Panc1 (cell line): Measurements from ENCODE around the gene SULF2. TPM values are rescaled to one million over a fixed set of nuclear protein-coding genes. Genes with fewer than 3 reads are reported as not detected.
A peak's percentile ranks its signal among the peaks of the same experiment; 100 is the strongest.

Experiments used
- ATAC-seq: fragments of 200-7000 bp; cut with Tn5 transposase; 2 replicates; pipeline ENCODE4 v1.9.1; 2020; ENCODE audit warnings: mild to moderate bottlenecking, moderate library complexity
- BruUV-seq: library from RNA; stranded (reverse); fragments of 400-500 nt; replicated peaks from 2 replicates; lab custom pipeline; 2021; lab: Mats Ljungman, UMichigan
- CTCF ChIA-PET: fragments of 300-600 bp; sonication (Branson Sonifier 250); formaldehyde crosslinking; loops from one replicate; lab custom pipeline; 2022; ENCODE audit warnings: antibody characterized with exemption; lab: Charles Lee
- POLR2A ChIA-PET: fragments of 300-600 bp; sonication (Branson Sonifier 250); formaldehyde crosslinking; loops from one replicate; lab custom pipeline; 2022; ENCODE audit warnings: antibody characterized with exemption; lab: Charles Lee
- DNase-seq: peaks from one replicate; pipeline ENCODE4 v3.0.0-alpha.2; 2010; ENCODE audit warnings: low read depth, low spot score
- H3K27ac ChIP-seq: 2 replicates; pipeline ENCODE4 v1.5.1; 2011; ENCODE audit warnings: mild to moderate bottlenecking, low read length, inconsistent platforms
- H3K27me3 ChIP-seq: fragments of 200-500 bp; sonication (Bioruptor generic); 2 replicates; pipeline ENCODE4 v1.6.0; 2014; ENCODE audit warnings: low read length, inconsistent platforms; ENCODE audit not compliant: control insufficient read depth, insufficient read depth
- H3K36me3 ChIP-seq: fragments of 200-500 bp; sonication (Bioruptor generic); 2 replicates; pipeline ENCODE4 v1.5.1; 2014; ENCODE audit warnings: inconsistent platforms, mild to moderate bottlenecking, low read length, moderate library complexity; ENCODE audit not compliant: control insufficient read depth, insufficient read depth
- H3K4me1 ChIP-seq: 2 replicates; pipeline ENCODE4 v1.5.1; 2011; ENCODE audit warnings: inconsistent platforms, mild to moderate bottlenecking, low read length, moderate library complexity; ENCODE audit not compliant: control insufficient read depth, insufficient read depth
- H3K4me3 ChIP-seq, 2 experiments: 2 replicates each; pipeline ENCODE4 v1.5.1; 2011 to 2012; ENCODE audit warnings: low read depth in 2 of 2, low read length in 2 of 2, mild to moderate bottlenecking in 2 of 2, inconsistent platforms in 1 of 2, moderate library complexity in 1 of 2
- H3K9me3 ChIP-seq: fragments of 200-500 bp; sonication (Bioruptor generic); 2 replicates; pipeline ENCODE4 v1.5.1; 2014; ENCODE audit warnings: low read depth, mild to moderate bottlenecking, inconsistent platforms, low read length, moderate library complexity; ENCODE audit not compliant: control insufficient read depth, insufficient read depth
- POLR2AphosphoS5 ChIP-seq: IDR thresholded peaks from 2 replicates; pipeline ENCODE4 v1.6.1; 2012; ENCODE audit warnings: mild to moderate bottlenecking, low read depth, low read length, moderate library complexity
- SIN3A ChIP-seq: IDR thresholded peaks from 2 replicates; pipeline ENCODE4 v1.6.1; 2012; ENCODE audit warnings: low read depth, mild to moderate bottlenecking, low read length, moderate library complexity, borderline replicate concordance; ENCODE audit not compliant: insufficient read depth
- TCF7L2 ChIP-seq: IDR thresholded peaks from 2 replicates; pipeline ENCODE4 v1.6.1; 2011; ENCODE audit warnings: mild to moderate bottlenecking, low read depth, low read length, inconsistent platforms
- in situ Hi-C: cut with HindIII; loops from 2 replicates; pipeline ENCODE4 v1.10.0; 2016; ENCODE audit warnings: low sequenced_read_pairs, low pct_unique_long_range_greater_than_20kb
- intact Hi-C: fragments of 100-400 bp; cut with micrococcal nuclease; formaldehyde crosslinking; loops from one replicate; pipeline ENCODE4 v1.10.0; 2022; ENCODE audit not compliant: unreplicated experiment
- total RNA-seq: library from RNA; stranded (reverse); gene quantifications from one replicate; pipeline ENCODE4 v1.2.1, GENCODE V29; 2021; ENCODE audit not compliant: unreplicated experiment
- TF ChIP-seq, protein P1 (sequence below): fragments of 450-650 bp; IDR thresholded peaks from 2 replicates; pipeline ENCODE4 v1.5.1; 2017; ENCODE audit warnings: mild to moderate bottlenecking
- TF ChIP-seq, protein P2 (sequence below), 2 experiments: IDR thresholded peaks; 2 replicates each; pipeline ENCODE4 v1.6.1; 2011 to 2012; ENCODE audit warnings: low read depth in 2 of 2, control low read depth in 1 of 2, low read length in 1 of 2, mild to moderate bottlenecking in 1 of 2, moderate library complexity in 1 of 2; ENCODE audit not compliant: insufficient read depth in 1 of 2

SULF2 gene
- total RNA-seq, 1 experiment from 2014 or later, result 1.4 TPM

GRCh38 chr20:47784599-47785310, 526 bp downstream of the SULF2 start:
- no peaks in the 10 kb centered on the region for H3K9me3 ChIP-seq
- in situ Hi-C loops, result no loop called here
- no peaks in the 10 kb centered on the region for H3K36me3 ChIP-seq
- peaks cover 13% of the 10 kb centered on the region for H3K27me3 ChIP-seq
- CTCF ChIA-PET, result no interaction called here
- no peak for DNase-seq
- peak overlapping the region; percentile 40 to 45 for H3K4me3 ChIP-seq
- H3K4me1 ChIP-seq, result no peaks in the 10 kb centered on the region
- TF ChIP-seq, protein P1, sequence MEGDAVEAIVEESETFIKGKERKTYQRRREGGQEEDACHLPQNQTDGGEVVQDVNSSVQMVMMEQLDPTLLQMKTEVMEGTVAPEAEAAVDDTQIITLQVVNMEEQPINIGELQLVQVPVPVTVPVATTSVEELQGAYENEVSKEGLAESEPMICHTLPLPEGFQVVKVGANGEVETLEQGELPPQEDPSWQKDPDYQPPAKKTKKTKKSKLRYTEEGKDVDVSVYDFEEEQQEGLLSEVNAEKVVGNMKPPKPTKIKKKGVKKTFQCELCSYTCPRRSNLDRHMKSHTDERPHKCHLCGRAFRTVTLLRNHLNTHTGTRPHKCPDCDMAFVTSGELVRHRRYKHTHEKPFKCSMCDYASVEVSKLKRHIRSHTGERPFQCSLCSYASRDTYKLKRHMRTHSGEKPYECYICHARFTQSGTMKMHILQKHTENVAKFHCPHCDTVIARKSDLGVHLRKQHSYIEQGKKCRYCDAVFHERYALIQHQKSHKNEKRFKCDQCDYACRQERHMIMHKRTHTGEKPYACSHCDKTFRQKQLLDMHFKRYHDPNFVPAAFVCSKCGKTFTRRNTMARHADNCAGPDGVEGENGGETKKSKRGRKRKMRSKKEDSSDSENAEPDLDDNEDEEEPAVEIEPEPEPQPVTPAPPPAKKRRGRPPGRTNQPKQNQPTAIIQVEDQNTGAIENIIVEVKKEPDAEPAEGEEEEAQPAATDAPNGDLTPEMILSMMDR, result peak; percentile 20; the same call in 1 of the 2 replicates
- TF ChIP-seq SIN3A (no peak), POLR2AphosphoS5 (no peak), TCF7L2 (no peak)
- TF ChIP-seq, protein P2, sequence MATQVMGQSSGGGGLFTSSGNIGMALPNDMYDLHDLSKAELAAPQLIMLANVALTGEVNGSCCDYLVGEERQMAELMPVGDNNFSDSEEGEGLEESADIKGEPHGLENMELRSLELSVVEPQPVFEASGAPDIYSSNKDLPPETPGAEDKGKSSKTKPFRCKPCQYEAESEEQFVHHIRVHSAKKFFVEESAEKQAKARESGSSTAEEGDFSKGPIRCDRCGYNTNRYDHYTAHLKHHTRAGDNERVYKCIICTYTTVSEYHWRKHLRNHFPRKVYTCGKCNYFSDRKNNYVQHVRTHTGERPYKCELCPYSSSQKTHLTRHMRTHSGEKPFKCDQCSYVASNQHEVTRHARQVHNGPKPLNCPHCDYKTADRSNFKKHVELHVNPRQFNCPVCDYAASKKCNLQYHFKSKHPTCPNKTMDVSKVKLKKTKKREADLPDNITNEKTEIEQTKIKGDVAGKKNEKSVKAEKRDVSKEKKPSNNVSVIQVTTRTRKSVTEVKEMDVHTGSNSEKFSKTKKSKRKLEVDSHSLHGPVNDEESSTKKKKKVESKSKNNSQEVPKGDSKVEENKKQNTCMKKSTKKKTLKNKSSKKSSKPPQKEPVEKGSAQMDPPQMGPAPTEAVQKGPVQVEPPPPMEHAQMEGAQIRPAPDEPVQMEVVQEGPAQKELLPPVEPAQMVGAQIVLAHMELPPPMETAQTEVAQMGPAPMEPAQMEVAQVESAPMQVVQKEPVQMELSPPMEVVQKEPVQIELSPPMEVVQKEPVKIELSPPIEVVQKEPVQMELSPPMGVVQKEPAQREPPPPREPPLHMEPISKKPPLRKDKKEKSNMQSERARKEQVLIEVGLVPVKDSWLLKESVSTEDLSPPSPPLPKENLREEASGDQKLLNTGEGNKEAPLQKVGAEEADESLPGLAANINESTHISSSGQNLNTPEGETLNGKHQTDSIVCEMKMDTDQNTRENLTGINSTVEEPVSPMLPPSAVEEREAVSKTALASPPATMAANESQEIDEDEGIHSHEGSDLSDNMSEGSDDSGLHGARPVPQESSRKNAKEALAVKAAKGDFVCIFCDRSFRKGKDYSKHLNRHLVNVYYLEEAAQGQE (IDR thresholded peaks at IDR 0.05; ENCODE audit: insufficient read depth in 1 of 2, low read depth in 2 of 2, low read length in 1 of 2), result no peak
- intact Hi-C loops, result loop anchor here (5.0 kb wide), 1 partner anchor 838 kb away; no protein-coding TSS in a partner anchor
- POLR2A ChIA-PET, result no interaction called here
- H3K27ac ChIP-seq, result no peak overlapping the region
- peak; percentile 73 for ATAC-seq
- BruUV-seq, result no TSS peak

GRCh38 chr20:47783828-47784598, 1.3 kb downstream of the SULF2 start:
- TF ChIP-seq SIN3A (no peak), POLR2AphosphoS5 (no peak), TCF7L2 (no peak)
- TF ChIP-seq, protein P2 (IDR thresholded peaks at IDR 0.05; ENCODE audit: insufficient read depth in 1 of 2, low read depth in 2 of 2, low read length in 1 of 2), result no peak
- TF ChIP-seq, protein P1, result no peak
- ATAC-seq, result no peak
- Histone ChIP-seq H3K9me3 (no peaks in the 10 kb centered on the region), H3K4me1 (no peaks in the 10 kb centered on the region), H3K27ac (no peak overlapping the region), H3K27me3 (peaks cover 13% of the 10 kb centered on the region), H3K36me3 (no peaks in the 10 kb centered on the region), H3K4me3 (peak overlapping the region; percentile 40 to 45; a peak in 3 of 4 replicates)
- intact Hi-C loops (no loop called here), in situ Hi-C loops (no loop called here)
- no TSS peak for BruUV-seq
- no peak for DNase-seq
- POLR2A ChIA-PET, result no interaction called here
- CTCF ChIA-PET, result no interaction called here
